DMS 273 (cell line): ENCODE measurements around the gene IGFBP4.

Experiments used
- DNase-seq: peaks from one replicate; lab custom pipeline; 2025; ENCODE audit not compliant: unreplicated experiment; lab: John Stamatoyannopoulos, UW

The IGFBP4 gene

DNA sequence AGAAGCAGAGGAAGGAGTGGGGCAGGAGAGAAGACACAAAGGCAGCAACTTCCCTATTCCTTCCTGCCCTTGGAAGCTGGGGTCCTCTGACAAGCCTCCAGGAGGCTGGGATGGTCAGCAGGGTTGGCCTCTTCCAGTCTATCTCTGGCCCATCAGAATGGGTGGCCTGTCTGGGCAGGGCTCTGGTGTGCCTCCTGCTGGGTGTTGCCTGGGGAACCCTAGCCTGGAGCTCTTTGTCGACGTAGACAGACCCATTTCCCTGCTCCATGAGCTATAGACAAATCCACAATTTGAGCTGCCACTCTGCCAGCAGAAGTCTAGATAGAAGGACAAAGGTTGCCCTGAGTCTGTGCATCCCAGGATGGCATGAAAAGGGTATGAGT, 11.4 kb downstream of the IGFBP4 start:
- no peak for DNase-seq

DNA sequence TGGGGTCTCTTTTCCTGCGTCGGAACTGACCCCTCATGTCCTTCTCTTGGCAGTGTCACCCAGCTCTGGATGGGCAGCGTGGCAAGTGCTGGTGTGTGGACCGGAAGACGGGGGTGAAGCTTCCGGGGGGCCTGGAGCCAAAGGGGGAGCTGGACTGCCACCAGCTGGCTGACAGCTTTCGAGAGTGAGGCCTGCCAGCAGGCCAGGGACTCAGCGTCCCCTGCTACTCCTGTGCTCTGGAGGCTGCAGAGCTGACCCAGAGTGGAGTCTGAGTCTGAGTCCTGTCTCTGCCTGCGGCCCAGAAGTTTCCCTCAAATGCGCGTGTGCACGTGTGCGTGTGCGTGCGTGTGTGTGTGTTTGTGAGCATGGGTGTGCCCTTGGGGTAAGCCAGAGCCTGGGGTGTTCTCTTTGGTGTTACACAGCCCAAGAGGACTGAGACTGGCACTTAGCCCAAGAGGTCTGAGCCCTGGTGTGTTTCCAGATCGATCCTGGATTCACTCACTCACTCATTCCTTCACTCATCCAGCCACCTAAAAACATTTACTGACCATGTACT, 13.2 kb downstream of the IGFBP4 start:
- DNase-seq: no peak

GRCh38 chr17:40457369-40457768, 14.1 kb downstream of the IGFBP4 start:
- peak; percentile 52 for DNase-seq

DNA sequence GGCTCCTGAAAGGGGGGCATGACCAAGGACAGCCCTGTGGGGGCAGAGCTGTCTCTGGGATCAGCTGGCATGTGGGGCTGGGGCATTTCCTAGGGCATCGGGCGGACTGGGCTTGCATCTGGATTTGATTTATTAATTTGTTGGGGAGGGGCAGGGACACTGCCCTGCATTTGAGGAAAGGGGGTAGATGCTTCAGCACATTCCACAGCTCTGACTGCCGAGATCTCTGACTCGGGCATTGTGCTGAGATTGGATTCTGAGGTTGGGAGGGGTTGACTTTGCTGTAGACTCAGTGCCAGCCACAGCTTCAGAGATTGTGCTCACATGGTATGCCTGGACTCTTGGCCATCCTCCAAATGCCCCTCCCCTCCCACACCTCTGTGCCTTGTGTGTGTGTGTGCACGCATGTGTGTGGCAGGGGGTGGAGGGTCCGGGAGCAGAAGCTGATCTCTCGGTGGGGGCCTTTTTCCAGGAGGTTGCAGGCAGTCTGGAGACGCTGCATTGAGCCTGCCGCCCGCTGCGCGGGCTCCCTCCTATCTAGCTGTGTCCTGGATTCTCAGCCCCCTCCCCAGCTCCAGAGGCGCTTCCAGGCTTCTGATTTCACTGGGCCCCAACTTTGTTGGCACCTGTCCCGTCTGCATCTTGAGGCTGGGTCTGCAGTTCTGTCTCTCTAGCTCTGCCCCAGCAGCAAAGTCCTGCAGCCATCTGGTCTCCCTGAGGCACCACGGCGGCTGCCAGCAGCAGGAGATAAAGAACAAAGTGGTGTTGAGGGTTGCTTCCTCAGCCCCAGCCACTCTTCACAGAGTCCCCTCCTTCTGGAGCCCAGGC, 14.9 kb downstream of the IGFBP4 start:
- DNase-seq: peak; percentile 95

DNA sequence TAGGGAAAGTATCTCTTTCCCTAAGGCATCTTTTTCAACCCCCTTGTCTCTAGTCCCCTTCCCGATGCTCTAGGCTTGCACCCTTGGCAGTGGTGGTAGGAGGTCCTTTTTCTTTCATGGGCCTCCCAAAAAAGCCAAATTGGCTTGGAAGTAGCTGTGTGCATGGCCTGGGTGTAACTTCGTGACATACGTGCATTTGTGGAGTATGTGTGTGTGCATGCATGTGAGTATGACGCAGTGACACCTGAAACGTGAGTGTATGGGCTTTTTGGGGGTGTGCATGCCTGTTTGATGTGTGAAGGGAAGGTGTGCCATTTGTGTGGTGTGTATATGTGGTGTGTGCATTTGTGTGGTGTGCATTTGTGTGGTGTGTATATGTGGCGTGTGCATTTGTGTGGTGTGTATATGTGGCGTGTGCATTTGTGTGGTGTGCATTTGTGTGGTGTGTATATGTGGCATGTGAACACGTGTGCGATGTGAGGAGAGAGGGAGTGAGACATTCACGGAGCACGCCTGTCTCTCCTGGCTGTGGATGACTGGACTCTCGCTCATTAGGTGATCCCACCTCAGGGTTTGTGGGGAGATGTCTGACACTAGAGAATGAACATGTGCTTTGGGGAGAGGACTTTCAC, 15.7 kb downstream of the IGFBP4 start:
- no peak for DNase-seq

GRCh38 chr17:40459636-40460603, 16.7 kb downstream of the IGFBP4 start:
- DNase-seq: no peak

DNA sequence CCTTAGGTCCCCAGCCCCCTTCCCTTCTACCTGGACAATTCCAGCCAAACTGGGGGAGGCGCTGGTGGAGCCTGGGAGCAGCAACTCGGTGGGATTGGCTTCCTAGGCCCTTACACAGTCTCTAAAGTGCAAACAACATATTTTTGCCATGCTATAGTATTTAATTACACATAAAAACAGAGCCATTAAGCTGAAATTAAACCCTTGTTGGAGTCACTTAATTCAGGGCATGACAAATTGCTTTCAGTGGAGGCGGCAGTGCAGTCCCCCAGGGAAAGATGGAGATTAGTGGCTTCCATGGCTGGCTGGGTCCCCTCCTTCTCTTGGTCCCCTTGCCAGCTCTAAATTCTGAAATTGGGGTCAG, 17.3 kb downstream of the IGFBP4 start:
- peak; percentile 36 for DNase-seq

GRCh38 chr17:40460968-40461731, 17.9 kb downstream of the IGFBP4 start:
- DNase-seq: no peak

DNA sequence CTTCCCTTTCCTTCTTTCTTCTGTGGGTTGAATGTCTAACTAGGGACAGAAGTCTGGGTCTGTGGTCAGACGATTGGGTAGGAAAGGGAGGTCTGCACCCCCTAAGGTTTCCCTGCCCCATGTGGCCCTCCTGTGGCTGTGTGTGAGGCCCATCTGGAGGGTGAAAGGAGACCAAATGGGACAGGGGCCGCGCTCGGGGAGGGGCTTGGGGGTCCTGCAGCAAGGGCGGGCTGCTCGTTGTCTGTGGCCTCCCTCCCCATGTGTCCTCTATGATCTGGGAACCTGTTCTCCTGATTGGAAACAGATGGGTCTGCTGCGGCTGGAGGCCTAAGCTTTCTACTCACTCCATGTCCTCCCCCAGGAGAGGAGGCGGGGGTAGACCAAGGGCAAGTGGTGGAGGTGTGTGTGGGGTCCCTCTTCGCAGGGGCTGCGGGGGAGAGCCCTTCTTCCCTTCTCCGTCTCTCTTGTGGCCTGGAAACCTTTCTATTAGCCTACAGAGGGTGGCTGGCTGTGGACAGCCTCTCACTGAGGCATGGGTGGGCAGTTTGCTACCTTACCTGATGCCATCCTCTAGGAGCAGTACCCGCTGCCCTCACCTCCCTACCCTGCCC, 18.6 kb downstream of the IGFBP4 start:
- no peak for DNase-seq

DNA sequence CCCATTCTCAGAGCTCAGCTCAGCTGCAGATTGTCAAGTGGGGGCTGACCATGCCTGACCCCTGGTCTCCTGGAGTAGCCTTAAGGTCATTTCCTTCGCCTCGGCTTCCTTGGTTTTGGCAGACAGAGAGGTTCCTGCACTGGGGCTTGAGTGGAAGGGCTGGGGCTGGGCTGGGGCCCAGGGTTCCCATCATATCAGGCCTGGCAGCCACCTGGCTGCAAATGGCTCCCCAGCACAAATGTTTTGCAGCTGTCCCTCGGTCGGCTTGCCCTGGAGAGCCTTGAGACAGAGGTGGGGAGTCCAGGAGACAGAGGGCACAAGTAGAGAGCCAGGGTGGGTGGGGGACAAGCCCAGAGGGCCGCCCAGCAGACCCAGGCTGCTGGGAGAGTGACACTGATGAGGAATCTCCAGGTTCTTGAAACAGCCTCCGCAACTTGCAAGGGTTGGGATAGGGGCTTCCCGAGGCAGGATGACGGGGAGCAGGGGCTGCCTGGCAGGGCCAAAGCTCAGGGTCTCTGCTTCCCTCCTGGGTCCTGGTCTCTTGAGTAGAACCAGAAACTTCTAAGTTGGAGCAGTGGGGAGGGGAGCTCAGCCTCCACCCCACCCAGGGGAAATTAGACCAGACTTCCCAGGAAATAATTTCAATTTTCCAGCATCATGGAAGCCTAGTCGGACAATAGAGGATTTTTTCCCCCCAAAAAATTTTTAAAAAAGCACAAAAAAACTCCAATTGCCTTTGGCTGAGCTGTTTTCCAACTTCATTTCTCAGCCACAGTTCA, 19.3 kb downstream of the IGFBP4 start:
- peak; percentile 34 for DNase-seq

DNA sequence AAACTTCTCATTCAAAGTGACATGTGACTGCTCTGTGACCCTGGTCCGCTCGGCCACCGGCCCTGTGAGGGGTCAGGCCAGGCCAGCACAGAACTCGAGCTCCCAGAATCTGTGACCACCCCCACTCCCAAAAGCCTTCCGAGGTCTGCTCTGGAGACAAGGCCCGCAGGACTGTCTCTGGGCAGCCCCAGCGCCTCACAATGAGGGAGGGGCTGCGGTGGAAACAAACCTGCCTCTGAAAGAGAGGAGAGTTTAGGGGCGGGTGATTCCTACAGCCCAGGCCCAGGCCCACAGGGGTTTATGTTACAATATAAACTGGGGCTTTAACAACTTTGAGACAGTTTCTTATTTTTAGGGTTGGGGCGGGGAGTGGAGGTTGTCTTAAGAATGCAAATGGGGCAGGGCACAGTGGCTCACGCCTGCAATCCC, 19.9 kb downstream of the IGFBP4 start:
- no peak for DNase-seq

DNA sequence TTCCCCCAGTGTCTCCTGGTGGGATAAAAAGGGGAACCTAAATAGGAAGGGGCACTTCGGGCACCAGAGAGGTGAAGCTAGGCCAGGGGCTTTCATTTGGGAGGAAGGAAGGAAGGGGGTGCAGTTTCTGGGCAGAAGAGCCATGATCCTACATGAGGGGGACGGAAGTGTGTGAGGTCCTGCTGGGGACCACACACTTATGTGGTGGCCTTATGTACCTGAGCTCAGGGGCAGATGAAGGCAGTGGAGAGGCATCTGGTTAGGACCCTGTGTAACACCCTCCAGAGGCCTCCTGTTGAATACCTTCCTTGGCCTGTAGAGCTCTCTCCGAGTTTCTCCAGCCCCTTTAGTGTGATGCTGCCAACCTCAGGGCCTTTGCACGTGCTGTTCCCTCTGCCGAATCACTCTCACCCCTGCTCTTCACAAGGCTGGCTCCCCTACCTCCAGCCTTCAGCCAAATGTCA, 21.2 kb downstream of the IGFBP4 start:
- no peak for DNase-seq

GRCh38 chr17:40466298-40466971, 23.2 kb downstream of the IGFBP4 start:
- no peak for DNase-seq

- no peak for DNase-seq
Observed at GRCh38 chr17:40467281-40467867, 24.1 kb downstream of the IGFBP4 start.

DNA sequence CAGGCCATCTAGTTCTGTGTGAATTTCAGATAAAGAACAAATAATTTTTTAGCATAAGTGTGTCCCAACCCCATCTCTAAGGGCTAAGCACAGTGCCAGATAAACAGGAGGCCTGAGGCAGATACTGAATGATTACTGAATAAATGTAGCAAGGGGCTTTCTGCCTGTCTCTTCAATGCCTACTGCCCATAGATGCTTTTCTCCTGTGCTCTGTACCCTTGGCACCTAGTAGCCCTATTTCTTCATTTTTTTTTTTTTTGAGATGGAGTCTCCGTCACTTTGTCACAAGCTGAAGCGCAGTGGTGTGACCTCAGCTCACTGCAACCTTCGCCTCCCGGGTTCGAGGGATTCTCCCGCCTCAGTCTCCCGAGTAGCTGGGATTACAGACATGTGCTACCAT, 25.3 kb downstream of the IGFBP4 start:
- DNase-seq: no peak

- DNase-seq: no peak
Observed at GRCh38 chr17:40469805-40470675, 26.8 kb downstream of the IGFBP4 start.
